SK-N-SH treated with all-trans-retinoic acid at 6 μM for 48 hours (cell line): ENCODE measurements around the gene ANAPC5.

Experiments used
- ARNTL ChIP-seq: fragments of 450-650 bp; formaldehyde crosslinking; IDR thresholded peaks from 2 replicates; pipeline ENCODE4 v1.5.0; 2020; ENCODE audit warnings: low read depth, mild to moderate bottlenecking, moderate library complexity, borderline replicate concordance
- GLIS3 ChIP-seq: fragments of 250-450 bp; sonication (Bioruptor Pico); IDR thresholded peaks from 2 replicates; pipeline ENCODE4 v1.5.0; 2020; ENCODE audit warnings: mild to moderate bottlenecking, moderate library complexity
- TOX ChIP-seq: fragments of 250-450 bp; sonication (Bioruptor Pico); IDR thresholded peaks from 2 replicates; pipeline ENCODE4 v1.8.0; 2021; ENCODE audit warnings: mild to moderate bottlenecking, moderate library complexity, borderline replicate concordance
- ZC3H10 ChIP-seq: fragments of 250-450 bp; sonication (Bioruptor Pico); IDR thresholded peaks from 2 replicates; pipeline ENCODE4 v1.5.1; 2021; ENCODE audit warnings: mild to moderate bottlenecking, moderate library complexity
- ZNF8 ChIP-seq: fragments of 450-650 bp; formaldehyde crosslinking; IDR thresholded peaks from 2 replicates; pipeline ENCODE4 v1.5.0; 2020; ENCODE audit warnings: mild to moderate bottlenecking, moderate library complexity

DNA sequence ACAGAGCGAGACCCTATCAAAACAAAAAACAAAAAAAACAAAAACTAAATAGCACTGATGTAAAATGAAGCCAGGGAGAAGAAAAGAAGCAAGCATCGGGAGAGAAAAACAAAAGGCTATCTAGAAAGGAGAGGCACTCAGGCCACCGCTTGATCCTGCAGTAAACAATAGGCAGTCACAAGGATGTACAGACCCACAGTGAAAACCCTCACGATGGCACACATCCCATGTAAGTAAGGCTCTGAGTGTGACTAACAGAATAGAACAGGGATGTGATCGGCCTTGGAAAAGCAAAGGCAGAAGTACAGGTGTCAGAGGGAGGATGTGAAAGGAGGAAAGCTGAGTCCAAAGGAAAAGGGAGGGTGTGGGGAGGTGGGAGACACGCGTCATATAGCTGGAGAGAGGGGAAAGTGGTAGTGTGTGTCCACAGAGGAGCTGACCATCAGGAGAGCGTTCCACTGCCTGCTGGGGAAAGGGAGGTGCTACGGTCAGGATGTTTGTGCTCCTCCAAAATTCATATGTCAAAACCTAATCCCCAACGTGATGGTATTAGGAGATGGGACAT is 87.2 kb downstream of the ANAPC5 start:
- no peak for TF ChIP-seq ARNTL (CRISPR knock-in tag)
- no peak for TF ChIP-seq TOX (CRISPR knock-in tag)
- no peak for TF ChIP-seq ZC3H10 (CRISPR knock-in tag)
- TF ChIP-seq ZNF8 (CRISPR knock-in tag), result no peak
- TF ChIP-seq GLIS3 (CRISPR knock-in tag), result no peak
